Large intestine (tissue), 3 donors: ENCODE data around the gene RPL31. TPM values are rescaled to one million over a fixed set of nuclear protein-coding genes. Genes with fewer than 3 reads are reported as not detected.

Experiments used
- DNase-seq, 2 donors: peaks; one replicate each; pipeline versions ENCODE4 v3.0.0 to v3.0.0-alpha.2; 2013
- H3K27ac ChIP-seq: one replicate; pipeline ENCODE4 v1.5.1; 2013; ENCODE audit warnings: low read length
- H3K27me3 ChIP-seq: 2 replicates; pipeline ENCODE4 v1.6.1; 2013; ENCODE audit warnings: low read length; ENCODE audit not compliant: control insufficient read depth, insufficient read depth
- H3K36me3 ChIP-seq: 2 replicates; pipeline ENCODE4 v1.6.1; 2013; ENCODE audit warnings: low read length; ENCODE audit not compliant: control insufficient read depth, insufficient read depth
- H3K4me1 ChIP-seq: one replicate; pipeline ENCODE4 v1.6.1; 2013; ENCODE audit warnings: low read length; ENCODE audit not compliant: control insufficient read depth, insufficient read depth
- H3K4me3 ChIP-seq: one replicate; pipeline ENCODE4 v1.5.1; 2013; ENCODE audit warnings: low read length
- H3K9me3 ChIP-seq: one replicate; pipeline ENCODE4 v1.6.1; 2013; ENCODE audit warnings: mild to moderate bottlenecking, low read depth, low read length, moderate library complexity; ENCODE audit not compliant: control insufficient read depth
- whole genome bisulfite sequencing: methylation state at CpG from one replicate; pipeline ENCODE4 v1.1.5; 2013; ENCODE audit warnings: low lambda C conversion rate; ENCODE audit not compliant: insufficient coverage; 5-methylcytosine and 5-hydroxymethylcytosine counted together
- polyA plus RNA-seq: library from polyadenylated mRNA; unstranded; fragments of 120-200 nt; gene quantifications from one replicate; pipeline ENCODE4 v1.2.1, GENCODE V29; 2013

Gene RPL31
- polyA plus RNA-seq, 1 donor, result 4,666 TPM

- Histone ChIP-seq H3K4me1 (peaks cover 9% of the 10 kb centered on the region), H3K9me3 (no peaks in the 10 kb centered on the region), H3K27ac (no peak overlapping the region), H3K4me3 (no peak overlapping the region), H3K36me3 (peaks cover 24% of the 10 kb centered on the region), H3K27me3 (no peaks in the 10 kb centered on the region)
- no peak for DNase-seq
- WGBS, result no CpG with 5 or more reads among the region's 8 CpGs
These were observed 19.6 kb upstream of the RPL31 start for GRCh38 chr2:100982431-100982861.

GRCh38 chr2:100983201-100983600 lies 18.9 kb upstream of the RPL31 start:
- no CpG with 5 or more reads among the region's 12 CpGs for WGBS
- H3K27ac ChIP-seq, result no peak overlapping the region
- peaks cover 28% of the 10 kb centered on the region for H3K36me3 ChIP-seq
- H3K9me3 ChIP-seq, result no peaks in the 10 kb centered on the region
- no peak for DNase-seq
- no peak overlapping the region for H3K4me3 ChIP-seq
- H3K4me1 ChIP-seq, result peaks cover 9% of the 10 kb centered on the region
- no peaks in the 10 kb centered on the region for H3K27me3 ChIP-seq

- Histone ChIP-seq H3K9me3 (no peaks in the 10 kb centered on the region), H3K27me3 (no peaks in the 10 kb centered on the region), H3K27ac (no peak overlapping the region), H3K4me3 (no peak overlapping the region), H3K4me1 (peaks cover 9% of the 10 kb centered on the region), H3K36me3 (peaks cover 29% of the 10 kb centered on the region)
- DNase-seq, result no peak
- 73% methylated on average over 3 of the region's 11 CpGs for WGBS
These were observed 18.3 kb upstream of the RPL31 start for GRCh38 chr2:100983684-100984310.

- Histone ChIP-seq H3K4me3 (no peak overlapping the region), H3K27ac (no peak overlapping the region), H3K9me3 (no peaks in the 10 kb centered on the region), H3K36me3 (peaks cover 26% of the 10 kb centered on the region), H3K27me3 (no peaks in the 10 kb centered on the region), H3K4me1 (peaks cover 9% of the 10 kb centered on the region)
- peak; percentile 52 to 55 for DNase-seq
- 49% methylated on average over 4 of the region's 7 CpGs for WGBS
These were observed 17.2 kb upstream of the RPL31 start for GRCh38 chr2:100984892-100985307.

- H3K4me1 ChIP-seq, result peaks cover 3% of the 10 kb centered on the region
- H3K36me3 ChIP-seq, result peaks cover 34% of the 10 kb centered on the region
- H3K9me3 ChIP-seq, result no peaks in the 10 kb centered on the region
- H3K27ac ChIP-seq, result no peak overlapping the region
- no peak for DNase-seq
- H3K4me3 ChIP-seq, result no peak overlapping the region
- WGBS, result no CpG with 5 or more reads among the region's 11 CpGs
- H3K27me3 ChIP-seq, result no peaks in the 10 kb centered on the region
These were observed 15.9 kb upstream of the RPL31 start for GRCh38 chr2:100986157-100986556.

- peaks cover 31% of the 10 kb centered on the region for H3K36me3 ChIP-seq
- no peak overlapping the region for H3K4me3 ChIP-seq
- H3K4me1 ChIP-seq, result no peaks in the 10 kb centered on the region
- H3K9me3 ChIP-seq, result no peaks in the 10 kb centered on the region
- no peaks in the 10 kb centered on the region for H3K27me3 ChIP-seq
- no peak overlapping the region for H3K27ac ChIP-seq
- DNase-seq, result no peak
- no CpG with 5 or more reads among the region's 3 CpGs for WGBS
These were observed 14.6 kb upstream of the RPL31 start for GRCh38 chr2:100987536-100987935.

GRCh38 chr2:100987974-100988373 lies 14.1 kb upstream of the RPL31 start:
- Histone ChIP-seq H3K4me1 (no peaks in the 10 kb centered on the region), H3K27ac (no peak overlapping the region), H3K4me3 (no peak overlapping the region), H3K27me3 (no peaks in the 10 kb centered on the region), H3K9me3 (no peaks in the 10 kb centered on the region), H3K36me3 (peaks cover 30% of the 10 kb centered on the region)
- no peak for DNase-seq
- no CpG with 5 or more reads among the region's 4 CpGs for WGBS

GRCh38 chr2:100988630-100989417 lies 13.3 kb upstream of the RPL31 start:
- no CpG with 5 or more reads among the region's 8 CpGs for WGBS
- no peak for DNase-seq

GRCh38 chr2:100989666-100990065 lies 12.4 kb upstream of the RPL31 start:
- H3K36me3 ChIP-seq, result peaks cover 34% of the 10 kb centered on the region
- H3K27ac ChIP-seq, result no peak overlapping the region
- no peaks in the 10 kb centered on the region for H3K9me3 ChIP-seq
- H3K27me3 ChIP-seq, result no peaks in the 10 kb centered on the region
- no peak overlapping the region for H3K4me3 ChIP-seq
- H3K4me1 ChIP-seq, result no peaks in the 10 kb centered on the region
- no peak for DNase-seq
- 100% methylated on average over 1 of the region's 3 CpGs for WGBS

More at GRCh38 chr2:100988630-100989417, 13.3 kb upstream of the RPL31 start:
- Histone ChIP-seq H3K36me3 (peaks cover 28% of the 10 kb centered on the region), H3K9me3 (no peaks in the 10 kb centered on the region), H3K4me1 (no peaks in the 10 kb centered on the region), H3K27me3 (no peaks in the 10 kb centered on the region), H3K27ac (no peak overlapping the region), H3K4me3 (no peak overlapping the region)

- Histone ChIP-seq H3K27me3 (no peaks in the 10 kb centered on the region), H3K36me3 (peaks cover 39% of the 10 kb centered on the region), H3K4me1 (no peaks in the 10 kb centered on the region), H3K27ac (no peak overlapping the region), H3K4me3 (no peak overlapping the region), H3K9me3 (no peaks in the 10 kb centered on the region)
- no peak for DNase-seq
- no CpG with 5 or more reads among the region's 9 CpGs for WGBS
These were observed 11.9 kb upstream of the RPL31 start for GRCh38 chr2:100990166-100990565.
